SHP77 treated with DMSO at 0.1 percent for 48 hours (cell line): Measurements from ENCODE around the gene YAP1.
"Not testable (repeated sequence)": the region's sequence is repeated elsewhere in the genome, so short reads cannot be mapped to it uniquely, and the experiment has no call there.

ENCODE experiments used
- DNase-seq: peaks from one replicate; lab custom pipeline; 2025; lab: John Stamatoyannopoulos, UW

The YAP1 gene

GRCh38 chr11:102241026-102241425 lies 130.8 kb downstream of the YAP1 start:
- DNase-seq, result no peak

- DNase-seq, result no peak
Measured at GRCh38 chr11:102243399-102243884, 133.2 kb downstream of the YAP1 start.

GRCh38 chr11:102244681-102245409 lies 134.6 kb downstream of the YAP1 start:
- no peak for DNase-seq

- DNase-seq, result no peak
Measured at GRCh38 chr11:102251423-102251822, 141.2 kb downstream of the YAP1 start.

- no peak for DNase-seq
Measured at GRCh38 chr11:102252339-102252891, 142.2 kb downstream of the YAP1 start.

GRCh38 chr11:102253020-102253715 lies 142.9 kb downstream of the YAP1 start:
- no peak for DNase-seq

GRCh38 chr11:102254047-102254446 lies 143.8 kb downstream of the YAP1 start:
- no peak for DNase-seq

- DNase-seq, result no peak
Measured at GRCh38 chr11:102256251-102256650, 146.0 kb downstream of the YAP1 start.

- no peak for DNase-seq
Measured at GRCh38 chr11:102260241-102260640, 150.0 kb downstream of the YAP1 start.

- DNase-seq, result no peak
Measured at GRCh38 chr11:102263379-102264003, 153.2 kb downstream of the YAP1 start.

GRCh38 chr11:102264704-102265103 lies 154.5 kb downstream of the YAP1 start:
- DNase-seq, result not testable (repeated sequence)

- DNase-seq, result no peak
Measured at GRCh38 chr11:102266099-102266498, 155.9 kb downstream of the YAP1 start.

- no peak for DNase-seq
Measured at GRCh38 chr11:102267609-102268008, 157.4 kb downstream of the YAP1 start.

GRCh38 chr11:102268083-102268984 lies 158.1 kb downstream of the YAP1 start:
- peak; percentile 54 for DNase-seq

- no peak for DNase-seq
Measured at GRCh38 chr11:102268985-102269470, 158.8 kb downstream of the YAP1 start.

GRCh38 chr11:102269927-102270326 lies 159.7 kb downstream of the YAP1 start:
- DNase-seq, result no peak

GRCh38 chr11:102272047-102272824 lies 162.0 kb downstream of the YAP1 start:
- no peak for DNase-seq

GRCh38 chr11:102274628-102275027 lies 164.4 kb downstream of the YAP1 start:
- no peak for DNase-seq

- DNase-seq, result no peak
Measured at GRCh38 chr11:102276362-102276761, 166.1 kb downstream of the YAP1 start.

- no peak for DNase-seq
Measured at GRCh38 chr11:102276783-102277182, 166.5 kb downstream of the YAP1 start.
